ENCODE data around the gene FBXO33.

DNA sequence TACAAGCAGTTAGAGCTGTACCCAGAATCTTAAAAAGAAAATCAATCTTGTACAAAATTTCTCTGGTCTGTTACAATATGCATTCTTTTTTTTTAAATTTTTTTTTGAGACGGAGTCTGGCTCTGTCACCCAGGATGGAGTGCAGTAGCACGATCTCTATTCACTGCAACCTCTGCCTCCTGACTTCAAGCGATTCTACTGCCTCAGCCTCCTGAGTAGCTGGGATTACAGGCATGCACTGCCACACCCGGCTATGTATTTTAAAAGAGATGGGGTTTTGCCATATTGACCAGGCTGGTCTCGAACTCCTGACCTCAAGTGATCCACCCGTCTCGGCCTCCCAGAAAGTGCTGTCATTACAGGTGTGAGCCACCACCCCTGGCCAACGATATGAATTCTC is 4.1 kb downstream of the FBXO33 start:
- TF ChIP-seq EZH2phosphoT487 (IDR thresholded peaks at IDR 0.05; ENCODE audit: insufficient read depth, low read depth) (no peak), EZH2 (IDR thresholded peaks at IDR 0.05; ENCODE audit: insufficient read depth, poor library complexity, severe bottlenecking) (no peak)

Measured in GM23248 (cell line).